Testis (tissue), 2 donors: ENCODE data around the gene C5orf52.

Experiments
- CTCF ChIP-seq, 3 experiments: fragments of 450-650 bp in 2 of 3; fragments of 200-600 bp in 1 of 3; sonication (generic) in 1 of 3; IDR thresholded peaks; one replicate each; pipeline ENCODE4 v1.5.1; 2016 to 2019; ENCODE audit warnings: antibody characterized with exemption in 3 of 3, mild to moderate bottlenecking in 2 of 3, moderate library complexity in 1 of 3
- POLR2A ChIP-seq: fragments of 450-650 bp; IDR thresholded peaks from one replicate; pipeline ENCODE4 v1.6.1; 2017; ENCODE audit warnings: antibody characterized with exemption, mild to moderate bottlenecking, moderate library complexity

- TF ChIP-seq CTCF (IDR thresholded peaks at IDR 0.05) (no peak), POLR2A (no peak)
Observed at GRCh38 chr5:157679801-157680200, 8.5 kb downstream of the C5orf52 start.
